Smooth muscle cell (in vitro differentiated cells): Measurements from ENCODE around the gene SPG11. TPM values are rescaled to one million over a fixed set of nuclear protein-coding genes. Genes with fewer than 3 reads are reported as not detected.

ENCODE experiments used
- DNase-seq: peaks from one replicate; lab custom pipeline; 2025; ENCODE audit not compliant: unreplicated experiment; lab: John Stamatoyannopoulos, UW
- H2AFZ ChIP-seq: fragments of 200-600 bp; sonication (generic); 2 replicates; pipeline ENCODE4 v1.6.0; 2016; ENCODE audit warnings: antibody characterized with exemption, low read depth, mild to moderate bottlenecking
- H3F3A ChIP-seq: fragments of 200-600 bp; sonication (generic); 2 replicates; pipeline ENCODE4 v1.6.0; 2017; ENCODE audit warnings: antibody characterized with exemption, low read depth
- H3K27ac ChIP-seq: fragments of 200-600 bp; sonication (generic); 2 replicates; pipeline ENCODE4 v1.5.1; 2016; ENCODE audit warnings: low read depth, mild to moderate bottlenecking
- H3K27me3 ChIP-seq: fragments of 200-600 bp; sonication (generic); 2 replicates; pipeline ENCODE4 v1.6.1; 2016; ENCODE audit warnings: low read depth, mild to moderate bottlenecking
- H3K36me3 ChIP-seq: fragments of 200-600 bp; sonication (generic); 2 replicates; pipeline ENCODE4 v1.5.1; 2016; ENCODE audit warnings: low read depth
- H3K4me1 ChIP-seq: fragments of 200-600 bp; sonication (generic); 2 replicates; pipeline ENCODE4 v1.5.1; 2016; ENCODE audit warnings: low read depth
- H3K4me2 ChIP-seq: fragments of 200-600 bp; sonication (generic); 2 replicates; pipeline ENCODE4 v1.6.0; 2016; ENCODE audit warnings: mild to moderate bottlenecking
- H3K4me3 ChIP-seq: fragments of 200-600 bp; sonication (generic); 2 replicates; pipeline ENCODE4 v1.5.1; 2016; ENCODE audit warnings: mild to moderate bottlenecking
- H3K79me2 ChIP-seq: fragments of 200-600 bp; sonication (generic); 2 replicates; pipeline ENCODE4 v1.6.0; 2016; ENCODE audit warnings: low read depth, mild to moderate bottlenecking
- H3K9ac ChIP-seq: fragments of 200-600 bp; sonication (generic); 2 replicates; pipeline ENCODE4 v1.6.0; 2016; ENCODE audit warnings: low read depth
- H3K9me3 ChIP-seq: fragments of 200-600 bp; sonication (generic); replicated peaks from 2 replicates; pipeline ENCODE4 v1.5.1; 2016; ENCODE audit warnings: low read depth
- H4K20me1 ChIP-seq: fragments of 200-600 bp; sonication (generic); 2 replicates; pipeline ENCODE4 v1.6.0; 2016; ENCODE audit warnings: low read depth
- CTCF ChIP-seq: fragments of 200-600 bp; sonication (generic); IDR thresholded peaks from 2 replicates; pipeline ENCODE4 v1.5.1; 2017; ENCODE audit warnings: borderline replicate concordance, mild to moderate bottlenecking, antibody characterized with exemption; ENCODE audit not compliant: insufficient read depth, poor library complexity, severe bottlenecking
- WGBS: methylation state at CpG from one replicate; pipeline ENCODE4 v1.1.7; 2016; ENCODE audit warnings: low lambda C conversion rate; 5-methylcytosine and 5-hydroxymethylcytosine counted together
- polyA plus RNA-seq: library from polyadenylated mRNA; unstranded; fragments of >200 nt; fragmentation: Nextera tagmentation; extraction: Ambion mirVana; gene quantifications from 2 replicates; pipeline ENCODE4 v1.2.1, GENCODE V29; 2016
- total RNA-seq: library from RNA; depleted of rRNA; stranded (reverse); fragments of >200 nt; gene quantifications from 2 replicates; pipeline ENCODE4 v1.2.3, GENCODE V29; 2014

Gene SPG11
- total RNA-seq (48.6 and 84.4 TPM in 2 replicates), polyA plus RNA-seq (16.2 and 17.1 TPM in 2 replicates)

GRCh38 chr15:44663410-44664308 lies at the start of gene SPG11:
Gene SPG11 (minus strand): TSS chr15:44663662. CDS start chr15:44663647, 15 bp downstream.
- H3K4me3 ChIP-seq, result peak within 1 kb of the TSS; percentile 91
- peak within 1 kb of the TSS; percentile 95 for H3K4me2 ChIP-seq
- H4K20me1 ChIP-seq, result no peaks in the 10 kb centered on the region
- peaks cover 18% of the 10 kb centered on the region for H3K4me1 ChIP-seq
- peak within 1 kb of the TSS; percentile 80 for H3K27ac ChIP-seq
- H3K27me3 ChIP-seq, result no peaks in the 10 kb centered on the region
- peak within 1 kb of the TSS; percentile 90 for H3K9ac ChIP-seq
- no peaks in the 10 kb centered on the region for H3F3A ChIP-seq
- H3K9me3 ChIP-seq, result no peaks in the 10 kb centered on the region
- WGBS, result 7% methylated on average over 53 of the region's 53 CpGs
- H3K79me2 ChIP-seq, result peaks cover 24% of the 10 kb centered on the region
- H3K36me3 ChIP-seq, result peaks cover 8% of the 10 kb centered on the region
- peak; percentile 81 for TF ChIP-seq CTCF
- peak within 1 kb of the TSS; percentile 99 for H2AFZ ChIP-seq
- peak; percentile 93 for DNase-seq

GRCh38 chr15:44712346-44713005 lies 49.0 kb upstream of the SPG11 start:
- peaks cover 11% of the 10 kb centered on the region for H3K36me3 ChIP-seq
- H3K4me2 ChIP-seq, result peak overlapping the region; percentile 98
- peak overlapping the region; percentile 100 for H3K9ac ChIP-seq
- H3K9me3 ChIP-seq, result no peaks in the 10 kb centered on the region
- no peak for DNase-seq
- peaks cover 36% of the 10 kb centered on the region for H3K79me2 ChIP-seq
- no peaks in the 10 kb centered on the region for H3K27me3 ChIP-seq
- H4K20me1 ChIP-seq, result peaks cover 47% of the 10 kb centered on the region
- peaks cover 3% of the 10 kb centered on the region for H3F3A ChIP-seq
- 47% methylated on average over 24 of the region's 24 CpGs for WGBS
- no peak overlapping the region for H2AFZ ChIP-seq
- peak overlapping the region; percentile 100 for H3K4me3 ChIP-seq
- peaks cover 4% of the 10 kb centered on the region for H3K4me1 ChIP-seq
- no peak for TF ChIP-seq CTCF
- peak overlapping the region; percentile 100 for H3K27ac ChIP-seq

- Histone ChIP-seq H3K4me3 (peak overlapping the region; percentile 100), H4K20me1 (peaks cover 47% of the 10 kb centered on the region), H3F3A (peaks cover 3% of the 10 kb centered on the region), H3K36me3 (peaks cover 6% of the 10 kb centered on the region), H3K79me2 (peaks cover 36% of the 10 kb centered on the region), H3K9me3 (no peaks in the 10 kb centered on the region), H3K4me1 (peaks cover 4% of the 10 kb centered on the region), H3K4me2 (peak overlapping the region; percentile 98), H2AFZ (no peak overlapping the region), H3K27me3 (no peaks in the 10 kb centered on the region), H3K9ac (peak overlapping the region; percentile 100), H3K27ac (peak overlapping the region; percentile 100)
- TF ChIP-seq CTCF, result no peak
- DNase-seq, result no peak
- WGBS, result 3% methylated on average over 42 of the region's 46 CpGs
These were observed 48.4 kb upstream of the SPG11 start for GRCh38 chr15:44711743-44712345.
